Neural progenitor cell (in vitro differentiated cells): ENCODE results near the gene TNFRSF21. TPM values are rescaled to one million over a fixed set of nuclear protein-coding genes. Genes with fewer than 3 reads are reported as not detected.

Experiments used
- DNase-seq: peaks from one replicate; pipeline ENCODE4 v3.0.0-alpha.2; 2016; ENCODE audit warnings: low spot score
- H2AFZ ChIP-seq: fragments of 200-600 bp; sonication (generic); replicated peaks from 2 replicates; pipeline ENCODE4 v1.6.1; 2016; ENCODE audit warnings: antibody characterized with exemption
- H3F3A ChIP-seq: fragments of 200-600 bp; sonication (generic); 2 replicates; pipeline ENCODE4 v1.6.1; 2016; ENCODE audit warnings: antibody characterized with exemption, low read depth
- H3K27ac ChIP-seq: fragments of 200-600 bp; sonication (generic); 2 replicates; pipeline ENCODE4 v1.5.1; 2016; ENCODE audit warnings: mild to moderate bottlenecking
- H3K27me3 ChIP-seq: fragments of 200-600 bp; sonication (generic); 2 replicates; pipeline ENCODE4 v1.6.1; 2016; ENCODE audit warnings: mild to moderate bottlenecking, moderate library complexity
- H3K36me3 ChIP-seq: fragments of 200-600 bp; sonication (generic); 2 replicates; pipeline ENCODE4 v1.5.1; 2016
- H3K4me1 ChIP-seq: fragments of 200-600 bp; sonication (generic); 2 replicates; pipeline ENCODE4 v1.6.1; 2016; ENCODE audit warnings: mixed run types
- H3K4me2 ChIP-seq: fragments of 200-600 bp; sonication (generic); 2 replicates; pipeline ENCODE4 v1.6.1; 2016
- H3K4me3 ChIP-seq: fragments of 200-600 bp; sonication (generic); 2 replicates; pipeline ENCODE4 v1.5.1; 2016
- H3K79me2 ChIP-seq: fragments of 200-600 bp; sonication (generic); 2 replicates; pipeline ENCODE4 v1.6.1; 2016; ENCODE audit warnings: low read depth
- H3K9ac ChIP-seq: fragments of 200-600 bp; sonication (generic); 2 replicates; pipeline ENCODE4 v1.6.1; 2016
- H3K9me3 ChIP-seq: fragments of 200-600 bp; sonication (generic); 2 replicates; pipeline ENCODE4 v1.5.1; 2016; ENCODE audit warnings: low read depth
- H4K20me1 ChIP-seq: fragments of 200-600 bp; sonication (generic); 2 replicates; pipeline ENCODE4 v1.6.1; 2016; ENCODE audit warnings: low read depth
- H3K27ac Mint-ChIP-seq: 3 replicates; pipeline ENCODE4 v1.8.0; 2021; ENCODE audit warnings: mixed read lengths
- H3K27me3 Mint-ChIP-seq: 2 replicates; pipeline ENCODE4 v1.8.0; 2022; ENCODE audit warnings: low read depth, mild to moderate bottlenecking, inconsistent platforms, moderate library complexity, mixed read lengths; ENCODE audit not compliant: insufficient read depth
- H3K36me3 Mint-ChIP-seq: 3 replicates; pipeline ENCODE4 v1.8.0; 2021; ENCODE audit warnings: mixed read lengths
- H3K4me1 Mint-ChIP-seq: 3 replicates; pipeline ENCODE4 v1.8.0; 2021; ENCODE audit warnings: mixed read lengths
- H3K4me3 Mint-ChIP-seq: 3 replicates; pipeline ENCODE4 v1.8.0; 2021; ENCODE audit warnings: mild to moderate bottlenecking, moderate library complexity, mixed read lengths
- H3K9me3 Mint-ChIP-seq: 3 replicates; pipeline ENCODE4 v1.8.0; 2020; ENCODE audit warnings: mixed read lengths
- CTCF ChIP-seq: fragments of 200-600 bp; sonication (generic); IDR thresholded peaks from 2 replicates; pipeline ENCODE4 v1.5.1; 2017; ENCODE audit warnings: antibody characterized with exemption, mild to moderate bottlenecking
- EZH2 ChIP-seq: fragments of 200-600 bp; sonication (generic); IDR thresholded peaks from 2 replicates; pipeline ENCODE4 v1.6.1; 2017; ENCODE audit warnings: antibody characterized with exemption, mild to moderate bottlenecking, moderate library complexity
- EZH2phosphoT487 ChIP-seq: fragments of 200-600 bp; sonication (generic); IDR thresholded peaks from 2 replicates; pipeline ENCODE4 v1.6.1; 2017; ENCODE audit warnings: antibody characterized with exemption
- total RNA-seq: library from RNA; depleted of rRNA; stranded (reverse); fragments of >200 nt; gene quantifications from 2 replicates; pipeline ENCODE4 v1.2.3, GENCODE V29; 2015; ENCODE audit warnings: low replicate concordance

TNFRSF21 gene
- 16.9 and 23.2 TPM in 2 replicates for total RNA-seq

- H4K20me1 ChIP-seq, result peaks cover 23% of the 10 kb centered on the region
- H3K4me3 ChIP-seq, result peak within 1 kb of the TSS; percentile 73
- Mint-ChIP-seq H3K27ac (no peak within 1 kb of the TSS), H3K4me3 (peak within 1 kb of the TSS; percentile 93), H3K36me3 (no peaks in the 10 kb centered on the region), H3K27me3 (peaks cover 2% of the 10 kb centered on the region), H3K4me1 (peaks cover 11% of the 10 kb centered on the region), H3K9me3 (no peaks in the 10 kb centered on the region)
- peaks cover 6% of the 10 kb centered on the region for H3K4me1 ChIP-seq
- peak within 1 kb of the TSS; percentile 91 for H3K4me2 ChIP-seq
- H3K36me3 ChIP-seq, result no peaks in the 10 kb centered on the region
- no peaks in the 10 kb centered on the region for H3K27me3 ChIP-seq
- peak within 1 kb of the TSS; percentile 93 for H2AFZ ChIP-seq
- peaks cover 47% of the 10 kb centered on the region for H3K79me2 ChIP-seq
- DNase-seq, result peak; percentile 96
- H3K9me3 ChIP-seq, result no peaks in the 10 kb centered on the region
- TF ChIP-seq EZH2phosphoT487 (no peak), CTCF (peak; percentile 83), EZH2 (no peak)
- H3F3A ChIP-seq, result no peaks in the 10 kb centered on the region
- H3K9ac ChIP-seq, result peak within 1 kb of the TSS; percentile 70
- H3K27ac ChIP-seq, result peak within 1 kb of the TSS; percentile 29
These were observed at the start of gene TNFRSF21 for GRCh38 chr6:47309291-47310130. Gene TNFRSF21, minus strand, starts transcription at chr6:47309905. Its CDS starts 394 bp downstream, at chr6:47309511.

- H3K4me3 ChIP-seq, result no peak overlapping the region
- H3K27ac ChIP-seq, result no peak overlapping the region
- no peak for DNase-seq
- no peaks in the 10 kb centered on the region for H3F3A ChIP-seq
- Mint-ChIP-seq H3K27me3 (peaks cover 1% of the 10 kb centered on the region), H3K36me3 (no peaks in the 10 kb centered on the region), H3K4me1 (no peaks in the 10 kb centered on the region), H3K9me3 (no peaks in the 10 kb centered on the region), H3K27ac (no peak overlapping the region), H3K4me3 (no peak overlapping the region)
- peak overlapping the region; percentile 31 for H2AFZ ChIP-seq
- H3K4me1 ChIP-seq, result no peaks in the 10 kb centered on the region
- no peaks in the 10 kb centered on the region for H4K20me1 ChIP-seq
- no peak overlapping the region for H3K9ac ChIP-seq
- H3K4me2 ChIP-seq, result no peak overlapping the region
- no peaks in the 10 kb centered on the region for H3K27me3 ChIP-seq
- H3K9me3 ChIP-seq, result no peaks in the 10 kb centered on the region
- no peaks in the 10 kb centered on the region for H3K79me2 ChIP-seq
- TF ChIP-seq EZH2phosphoT487, result no peak
- TF ChIP-seq CTCF, result no peak
- TF ChIP-seq EZH2, result no peak
- H3K36me3 ChIP-seq, result no peaks in the 10 kb centered on the region
These were observed 48.9 kb upstream of the TNFRSF21 start for GRCh38 chr6:47358440-47359225.

- no peaks in the 10 kb centered on the region for H3K9me3 Mint-ChIP-seq
- H3K9ac ChIP-seq, result no peak overlapping the region
- no peaks in the 10 kb centered on the region for H3K9me3 ChIP-seq
These were observed 48.1 kb upstream of the TNFRSF21 start for GRCh38 chr6:47357827-47358226.

More at GRCh38 chr6:47357827-47358226, 48.1 kb upstream of the TNFRSF21 start:
- H3K4me1 Mint-ChIP-seq, result no peaks in the 10 kb centered on the region
- Histone ChIP-seq H3K4me3 (no peak overlapping the region), H3K4me1 (no peaks in the 10 kb centered on the region), H3K27me3 (no peaks in the 10 kb centered on the region), H3F3A (no peaks in the 10 kb centered on the region), H3K36me3 (no peaks in the 10 kb centered on the region), H3K27ac (no peak overlapping the region), H3K4me2 (no peak overlapping the region), H2AFZ (no peak overlapping the region), H4K20me1 (no peaks in the 10 kb centered on the region), H3K79me2 (no peaks in the 10 kb centered on the region)
- H3K27me3 Mint-ChIP-seq, result no peaks in the 10 kb centered on the region
- no peak overlapping the region for H3K4me3 Mint-ChIP-seq
- H3K36me3 Mint-ChIP-seq, result no peaks in the 10 kb centered on the region
- TF ChIP-seq CTCF (no peak), EZH2 (no peak), EZH2phosphoT487 (no peak)
- no peak overlapping the region for H3K27ac Mint-ChIP-seq
- no peak for DNase-seq
